KOPT-K1 (cell line): ENCODE results near the gene CCDC198.

ENCODE experiments used
- H3K27ac ChIP-seq: fragments of 200-600 bp; sonication (generic); 2 replicates; pipeline ENCODE4 v1.5.1; 2016; ENCODE audit warnings: antibody characterized with exemption, mild to moderate bottlenecking, low read depth, low read length; ENCODE audit not compliant: poor library complexity, severe bottlenecking
- H3K36me3 ChIP-seq: fragments of 200-600 bp; sonication (generic); 2 replicates; pipeline ENCODE4 v1.5.1; 2017; ENCODE audit warnings: antibody characterized with exemption, mild to moderate bottlenecking, low read length, moderate library complexity; ENCODE audit not compliant: insufficient read depth
- H3K9me3 ChIP-seq: fragments of 200-600 bp; sonication (generic); 2 replicates; pipeline ENCODE4 v1.5.1; 2017; ENCODE audit warnings: antibody characterized with exemption, low read length, mild to moderate bottlenecking; ENCODE audit not compliant: insufficient read depth, poor library complexity, severe bottlenecking

CCDC198 gene

GRCh38 chr14:57493467-57494181 is at the start of gene CCDC198:
Gene CCDC198, minus strand, starts transcription at chr14:57493857. Its CDS starts 142 bp downstream, at chr14:57493715.
- H3K36me3 ChIP-seq: no peaks in the 10 kb centered on the region
- H3K9me3 ChIP-seq: no peaks in the 10 kb centered on the region
- no peak within 1 kb of the TSS for H3K27ac ChIP-seq

GRCh38 chr14:57533214-57533613 is 39.6 kb upstream of the CCDC198 start:
- Histone ChIP-seq H3K36me3 (no peaks in the 10 kb centered on the region), H3K27ac (no peak overlapping the region), H3K9me3 (no peaks in the 10 kb centered on the region)

- Histone ChIP-seq H3K36me3 (no peaks in the 10 kb centered on the region), H3K9me3 (no peaks in the 10 kb centered on the region), H3K27ac (no peak overlapping the region)
Observed at GRCh38 chr14:57530571-57530970, 36.9 kb upstream of the CCDC198 start.

- no peaks in the 10 kb centered on the region for H3K36me3 ChIP-seq
- H3K9me3 ChIP-seq: no peaks in the 10 kb centered on the region
- no peak overlapping the region for H3K27ac ChIP-seq
Observed at GRCh38 chr14:57526942-57527341, 33.3 kb upstream of the CCDC198 start.

GRCh38 chr14:57519043-57519442 is 25.4 kb upstream of the CCDC198 start:
- Histone ChIP-seq H3K27ac (no peak overlapping the region), H3K9me3 (no peaks in the 10 kb centered on the region), H3K36me3 (no peaks in the 10 kb centered on the region)

GRCh38 chr14:57512220-57512619 is 18.6 kb upstream of the CCDC198 start:
- H3K9me3 ChIP-seq: no peaks in the 10 kb centered on the region
- H3K27ac ChIP-seq: no peak overlapping the region
- H3K36me3 ChIP-seq: no peaks in the 10 kb centered on the region

- Histone ChIP-seq H3K27ac (no peak overlapping the region), H3K36me3 (no peaks in the 10 kb centered on the region), H3K9me3 (no peaks in the 10 kb centered on the region)
Observed at GRCh38 chr14:57508756-57509155, 15.1 kb upstream of the CCDC198 start.

GRCh38 chr14:57502586-57503254 is 9.1 kb upstream of the CCDC198 start:
- Histone ChIP-seq H3K36me3 (no peaks in the 10 kb centered on the region), H3K27ac (no peak overlapping the region), H3K9me3 (no peaks in the 10 kb centered on the region)

GRCh38 chr14:57501039-57501557 is 7.4 kb upstream of the CCDC198 start:
- Histone ChIP-seq H3K36me3 (no peaks in the 10 kb centered on the region), H3K9me3 (no peaks in the 10 kb centered on the region), H3K27ac (no peak overlapping the region)

- H3K36me3 ChIP-seq: no peaks in the 10 kb centered on the region
- no peaks in the 10 kb centered on the region for H3K9me3 ChIP-seq
- no peak overlapping the region for H3K27ac ChIP-seq
Observed at GRCh38 chr14:57498659-57499058, 5.0 kb upstream of the CCDC198 start.

GRCh38 chr14:57498035-57498434 is 4.4 kb upstream of the CCDC198 start:
- no peaks in the 10 kb centered on the region for H3K9me3 ChIP-seq
- no peak overlapping the region for H3K27ac ChIP-seq
- no peaks in the 10 kb centered on the region for H3K36me3 ChIP-seq

- Histone ChIP-seq H3K36me3 (no peaks in the 10 kb centered on the region), H3K27ac (no peak overlapping the region), H3K9me3 (no peaks in the 10 kb centered on the region)
Observed at GRCh38 chr14:57495416-57495815, 1.8 kb upstream of the CCDC198 start.

GRCh38 chr14:57492859-57493258 is 798 bp downstream of the CCDC198 start:
- H3K9me3 ChIP-seq: no peaks in the 10 kb centered on the region
- H3K27ac ChIP-seq: no peak overlapping the region
- no peaks in the 10 kb centered on the region for H3K36me3 ChIP-seq

GRCh38 chr14:57491640-57492039 is 2.0 kb downstream of the CCDC198 start:
- Histone ChIP-seq H3K36me3 (no peaks in the 10 kb centered on the region), H3K9me3 (no peaks in the 10 kb centered on the region), H3K27ac (no peak overlapping the region)

- Histone ChIP-seq H3K36me3 (no peaks in the 10 kb centered on the region), H3K9me3 (no peaks in the 10 kb centered on the region), H3K27ac (no peak overlapping the region)
Observed at GRCh38 chr14:57487771-57488170, 5.9 kb downstream of the CCDC198 start.
